Measurements from ENCODE around the gene CRCP.

DNA sequence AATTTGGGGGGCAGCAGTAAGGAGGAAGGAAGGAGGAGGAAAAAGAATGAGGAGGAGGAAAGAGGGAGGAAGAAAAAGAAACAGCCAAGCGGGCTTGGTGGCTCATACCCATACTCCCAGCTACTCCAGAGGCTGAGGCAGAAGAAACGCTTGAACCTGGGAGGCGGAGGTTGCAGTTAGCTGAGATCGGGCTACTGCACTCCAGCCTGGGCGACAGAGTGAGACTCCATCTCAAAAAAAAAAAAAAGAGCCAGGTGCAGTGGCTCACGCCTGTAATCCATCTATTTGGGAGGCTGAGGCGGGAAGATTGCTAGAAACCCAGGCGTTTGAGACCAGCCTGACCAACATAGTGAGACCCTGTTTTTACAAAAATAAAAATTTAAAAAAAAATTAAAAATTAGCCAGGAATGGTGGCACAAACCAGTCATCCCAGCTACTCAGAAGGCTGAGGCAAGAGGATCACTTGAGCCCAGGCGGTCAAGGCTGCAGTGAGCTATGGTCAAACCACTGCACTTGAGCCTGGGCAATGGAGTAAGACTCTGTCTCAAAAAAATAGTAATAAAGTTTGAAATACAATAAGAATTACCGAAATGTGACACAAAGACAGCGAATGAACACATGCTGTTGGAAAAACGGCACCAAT is 14.1 kb upstream of the CRCP start:
- TF ChIP-seq, protein P1, sequence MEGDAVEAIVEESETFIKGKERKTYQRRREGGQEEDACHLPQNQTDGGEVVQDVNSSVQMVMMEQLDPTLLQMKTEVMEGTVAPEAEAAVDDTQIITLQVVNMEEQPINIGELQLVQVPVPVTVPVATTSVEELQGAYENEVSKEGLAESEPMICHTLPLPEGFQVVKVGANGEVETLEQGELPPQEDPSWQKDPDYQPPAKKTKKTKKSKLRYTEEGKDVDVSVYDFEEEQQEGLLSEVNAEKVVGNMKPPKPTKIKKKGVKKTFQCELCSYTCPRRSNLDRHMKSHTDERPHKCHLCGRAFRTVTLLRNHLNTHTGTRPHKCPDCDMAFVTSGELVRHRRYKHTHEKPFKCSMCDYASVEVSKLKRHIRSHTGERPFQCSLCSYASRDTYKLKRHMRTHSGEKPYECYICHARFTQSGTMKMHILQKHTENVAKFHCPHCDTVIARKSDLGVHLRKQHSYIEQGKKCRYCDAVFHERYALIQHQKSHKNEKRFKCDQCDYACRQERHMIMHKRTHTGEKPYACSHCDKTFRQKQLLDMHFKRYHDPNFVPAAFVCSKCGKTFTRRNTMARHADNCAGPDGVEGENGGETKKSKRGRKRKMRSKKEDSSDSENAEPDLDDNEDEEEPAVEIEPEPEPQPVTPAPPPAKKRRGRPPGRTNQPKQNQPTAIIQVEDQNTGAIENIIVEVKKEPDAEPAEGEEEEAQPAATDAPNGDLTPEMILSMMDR (IDR thresholded peaks at IDR 0.05; ENCODE audit: insufficient read depth, low read depth, low read length), result no peak
- TF ChIP-seq EZH2 (IDR thresholded peaks at IDR 0.05; ENCODE audit: insufficient read depth, low read length), result no peak

Data from astrocyte (in vitro differentiated cells and primary cell).